Kasumi-1 (cell line): ENCODE results near the gene ADD3.
A peak's percentile ranks its signal among the peaks of the same experiment; 100 is the strongest.

Source experiments
- DNase-seq, 2 experiments: peaks; one replicate each; lab custom pipeline; 2025; lab: John Stamatoyannopoulos, UW

Gene ADD3

DNA sequence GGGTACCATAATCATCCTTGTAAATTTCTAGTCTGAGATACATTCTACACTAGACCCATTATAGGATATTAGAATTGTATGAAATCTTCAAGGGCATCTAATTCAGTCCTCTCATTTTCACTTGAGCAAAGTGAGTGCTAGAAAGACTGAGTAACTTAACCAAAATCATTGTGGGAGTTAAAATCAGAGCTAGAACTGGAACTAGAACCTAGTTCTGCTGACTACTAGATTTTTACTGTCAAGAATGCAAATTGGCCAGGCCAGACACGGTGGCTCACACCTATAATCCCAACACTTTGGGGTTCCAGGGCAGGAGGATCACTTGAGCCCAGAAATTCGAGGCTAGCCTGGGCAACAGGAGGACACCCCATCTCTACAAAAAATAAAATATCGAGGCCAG, 53.9 kb downstream of the ADD3 start:
- no peak for DNase-seq

DNA sequence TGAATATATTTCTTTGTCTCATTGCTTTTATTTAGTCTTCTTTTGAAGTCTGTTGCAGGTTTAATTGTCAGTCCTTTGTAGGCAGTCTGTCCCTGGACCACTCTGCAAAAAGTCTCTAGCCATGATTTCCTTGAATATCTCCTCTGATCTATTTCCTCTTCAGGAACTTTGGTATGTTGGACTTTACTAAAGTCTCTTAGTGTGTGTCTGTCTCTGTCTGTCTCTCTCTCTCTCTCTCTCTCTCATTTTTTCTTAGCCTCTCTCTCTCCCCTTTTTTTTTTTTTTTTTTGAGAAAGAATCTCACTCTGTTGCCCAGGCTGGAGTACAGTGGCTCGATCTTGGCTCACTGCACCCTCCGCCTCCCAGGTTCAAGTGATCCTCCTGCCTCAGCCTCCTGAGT, 57.5 kb downstream of the ADD3 start:
- no peak for DNase-seq

DNA sequence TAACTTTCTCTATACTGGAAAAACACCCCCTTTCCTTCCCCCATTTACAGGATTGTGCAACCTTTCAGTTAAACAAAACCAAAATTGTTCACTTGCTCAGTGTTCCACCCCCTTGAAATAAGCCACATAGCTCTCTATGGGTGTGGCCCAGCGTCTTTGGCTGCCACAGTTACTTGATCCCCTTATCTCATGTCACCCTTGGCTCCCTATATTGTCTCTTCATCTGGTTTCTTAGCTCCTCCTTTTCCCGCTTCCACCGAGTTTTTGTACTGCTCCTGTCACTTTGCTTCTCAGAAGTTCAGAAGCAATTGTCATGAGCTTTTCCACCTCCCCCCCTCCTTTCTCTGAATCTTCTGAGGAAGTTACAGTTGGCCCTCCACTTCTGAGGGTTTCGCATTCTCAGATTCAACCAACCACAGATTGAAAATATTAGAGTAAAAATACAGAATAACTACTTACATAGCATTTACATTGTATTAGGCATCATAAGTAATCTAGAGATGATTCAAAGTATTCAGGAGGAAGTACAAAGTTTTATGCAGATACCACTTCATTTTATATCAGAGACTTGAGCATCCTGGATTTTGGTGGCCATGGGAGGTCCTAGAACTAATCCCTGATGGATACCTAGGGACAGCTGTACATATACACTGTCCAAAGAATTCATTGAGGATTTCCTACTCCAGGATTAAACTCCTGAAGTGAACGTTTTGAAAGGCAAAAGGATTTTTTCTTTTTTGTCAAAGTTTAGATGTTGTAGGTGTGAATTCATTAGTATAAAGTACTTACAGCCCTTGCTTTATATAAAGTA, 60.4 kb downstream of the ADD3 start:
- DNase-seq = peak; percentile 93 to 94

DNA sequence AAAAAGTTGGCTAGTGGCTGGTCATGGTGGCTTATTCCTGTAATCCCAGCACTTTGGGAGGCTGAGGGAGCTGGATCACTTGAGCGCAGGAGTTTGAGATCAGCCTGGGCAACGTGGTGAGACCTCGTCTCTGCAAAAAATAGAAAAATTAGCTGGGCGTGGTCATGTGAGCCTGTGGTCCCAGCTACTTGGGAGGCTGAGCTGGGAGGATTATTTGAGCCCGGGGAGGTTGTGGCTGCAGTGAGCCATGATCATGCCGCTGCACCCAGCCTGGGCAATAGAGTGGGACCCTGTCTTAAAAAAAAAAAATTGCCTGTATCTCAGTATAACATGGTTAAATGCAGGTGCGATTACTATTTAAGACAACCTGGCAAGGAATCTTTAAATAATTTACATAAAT, 61.0 kb downstream of the ADD3 start:
- DNase-seq = no peak

DNA sequence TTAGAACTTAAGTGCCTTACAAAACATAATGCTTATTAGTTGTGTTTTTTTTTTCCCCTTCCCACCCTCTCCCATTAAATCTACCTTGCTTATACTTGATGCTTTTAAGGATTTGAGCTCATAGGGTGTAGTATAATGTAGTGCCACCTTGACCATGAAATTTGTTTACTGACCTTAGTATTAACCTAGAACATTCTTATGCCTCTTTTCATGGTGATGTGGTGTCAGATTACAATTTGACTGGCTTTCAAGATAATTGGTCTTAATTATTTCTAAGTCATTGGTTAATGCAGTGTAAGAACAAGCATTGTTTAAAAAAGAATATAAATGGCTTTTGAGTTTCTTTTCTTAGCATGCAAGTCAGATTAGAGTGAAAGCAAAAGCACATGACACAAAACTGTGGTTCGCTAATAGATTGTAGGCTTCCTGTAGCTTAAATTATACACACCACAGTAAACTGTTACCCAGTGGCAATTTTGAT, 61.8 kb downstream of the ADD3 start:
- peak; percentile 31 to 48 for DNase-seq

DNA sequence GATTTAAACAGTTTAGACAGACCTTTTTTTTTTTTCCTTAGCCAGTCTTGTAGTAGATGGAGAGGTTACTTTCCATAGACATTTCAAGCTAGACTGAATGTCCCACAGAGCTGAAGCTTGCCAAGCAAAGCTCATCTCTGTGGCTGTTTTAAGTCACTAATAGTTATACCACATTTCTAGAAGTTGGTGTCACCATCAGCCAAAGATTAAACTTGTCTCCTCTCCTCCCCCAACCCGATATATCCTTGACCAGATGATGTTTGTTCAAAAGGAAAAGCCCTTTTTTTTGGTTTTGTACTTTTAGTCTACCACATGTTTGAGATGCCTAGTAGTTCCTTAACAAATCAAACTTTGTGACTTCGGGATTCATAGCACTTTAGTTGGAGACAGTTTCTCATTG, 66.1 kb downstream of the ADD3 start:
- no peak for DNase-seq

DNA sequence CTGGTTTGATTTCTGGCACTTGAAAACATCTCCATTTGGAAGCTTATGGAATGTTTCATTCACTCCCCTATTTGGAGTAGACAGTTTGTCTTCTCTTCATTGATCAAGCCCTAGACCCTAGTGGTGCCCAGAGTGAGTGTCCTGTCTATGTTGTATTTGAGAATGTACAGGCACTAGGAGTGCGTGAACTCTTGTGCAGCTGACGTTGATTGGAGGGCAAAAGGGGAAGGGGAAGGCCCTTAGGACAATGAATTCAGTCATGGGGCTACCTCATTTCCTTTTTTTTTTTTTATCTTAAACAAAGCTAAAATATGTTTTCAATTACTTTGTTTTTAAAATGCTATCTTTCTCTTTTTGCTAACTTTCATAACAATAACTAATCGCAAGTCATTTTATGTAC, 66.5 kb downstream of the ADD3 start:
- DNase-seq = peak; percentile 52 to 62

DNA sequence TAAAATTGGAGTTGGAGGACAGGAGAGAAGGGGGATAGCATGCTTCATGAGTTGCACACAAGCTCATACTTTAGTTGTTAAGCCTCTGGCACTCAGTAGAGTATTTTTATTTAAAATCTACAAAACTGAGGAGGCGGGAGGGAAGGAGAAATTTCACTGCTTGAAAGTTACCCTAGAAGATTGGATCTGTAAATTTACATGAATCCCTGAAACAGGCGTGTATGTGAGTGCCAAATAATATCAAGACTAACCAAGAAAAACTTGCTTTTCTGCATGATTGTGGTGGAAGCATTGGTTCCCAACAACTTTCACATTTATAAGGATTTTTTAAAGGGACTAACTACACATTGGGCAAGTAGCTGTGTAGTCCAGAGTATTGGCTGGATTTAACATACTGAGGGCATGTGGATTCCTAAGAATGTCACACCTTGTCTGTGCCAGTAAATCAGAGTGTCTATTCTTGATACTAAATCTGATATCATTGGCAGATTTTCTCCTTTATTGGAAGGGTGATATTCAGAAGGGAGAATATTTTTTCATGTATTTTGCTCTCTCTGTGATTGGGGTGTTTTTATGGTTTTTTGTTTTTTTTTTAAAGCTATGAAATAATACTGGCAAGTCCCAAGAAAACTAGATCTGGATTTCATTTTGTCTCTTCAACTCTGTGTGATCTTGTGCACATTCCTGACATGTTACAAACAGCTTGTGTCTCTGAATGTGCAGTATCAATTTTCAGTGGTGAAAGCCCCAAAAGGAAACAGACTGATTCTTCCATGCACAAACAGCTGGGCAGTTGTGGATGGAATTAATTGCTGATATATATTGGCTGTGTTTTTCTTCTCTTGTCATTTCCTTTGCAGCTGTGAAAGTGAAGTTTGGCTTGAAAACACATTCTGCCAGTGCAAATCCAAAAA, 67.2 kb downstream of the ADD3 start:
- peak in 1 of 2 experiments; percentile 18 for DNase-seq

DNA sequence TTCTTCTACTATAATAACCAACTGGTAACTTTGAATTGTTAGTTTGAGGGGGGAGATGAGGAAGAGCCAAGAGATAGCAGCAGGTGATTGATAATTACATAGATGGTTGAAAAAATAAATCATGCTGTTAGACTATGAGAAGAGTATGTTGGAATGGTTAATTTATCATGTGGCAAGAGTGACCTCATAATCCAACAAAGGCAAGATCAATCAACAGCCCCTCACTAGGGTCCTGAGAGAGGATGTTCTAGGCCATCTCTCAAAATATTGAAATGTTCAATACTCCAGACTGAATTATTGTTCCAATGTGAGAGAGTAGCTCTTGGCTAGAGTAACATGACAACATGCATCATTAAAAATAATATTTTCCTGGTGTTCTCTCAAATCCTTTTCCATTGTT, 67.9 kb downstream of the ADD3 start:
- DNase-seq = no peak

DNA sequence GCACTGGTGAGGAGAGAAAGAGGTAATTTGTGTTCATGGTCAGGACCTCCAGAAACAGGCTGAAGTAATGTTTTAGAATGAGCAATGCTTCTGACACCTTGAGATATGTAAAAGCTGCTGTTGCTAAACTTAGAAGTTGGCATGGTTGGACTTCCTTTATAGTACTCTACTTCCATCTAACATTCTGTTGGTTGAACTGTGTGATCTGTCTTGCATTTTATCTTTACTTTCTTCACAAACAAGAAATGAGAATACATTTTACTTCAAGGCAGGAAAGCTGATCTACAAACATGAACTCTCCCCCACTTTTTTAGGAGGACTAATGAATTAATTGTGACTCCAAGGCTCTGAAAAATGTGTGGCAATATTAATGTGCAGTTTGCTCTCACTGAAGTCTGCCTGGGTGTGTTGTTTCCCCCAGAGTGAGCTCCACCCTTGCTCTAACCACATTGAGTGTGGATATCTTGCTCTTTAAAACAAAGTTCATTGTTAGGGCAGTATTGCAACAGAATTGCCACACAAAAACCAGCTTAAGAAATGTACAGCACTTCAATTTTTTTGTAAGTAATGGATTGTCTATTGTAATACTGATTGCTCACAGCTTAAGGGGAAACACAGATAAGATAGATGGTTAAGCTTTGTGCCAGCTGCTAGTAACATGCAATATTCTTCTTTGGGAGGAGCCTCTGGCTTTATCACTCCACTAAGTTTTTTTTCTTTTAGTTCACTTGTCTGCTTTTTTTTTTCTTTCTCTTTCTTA, 69.0 kb downstream of the ADD3 start:
- DNase-seq = peak; percentile 97 to 98

DNA sequence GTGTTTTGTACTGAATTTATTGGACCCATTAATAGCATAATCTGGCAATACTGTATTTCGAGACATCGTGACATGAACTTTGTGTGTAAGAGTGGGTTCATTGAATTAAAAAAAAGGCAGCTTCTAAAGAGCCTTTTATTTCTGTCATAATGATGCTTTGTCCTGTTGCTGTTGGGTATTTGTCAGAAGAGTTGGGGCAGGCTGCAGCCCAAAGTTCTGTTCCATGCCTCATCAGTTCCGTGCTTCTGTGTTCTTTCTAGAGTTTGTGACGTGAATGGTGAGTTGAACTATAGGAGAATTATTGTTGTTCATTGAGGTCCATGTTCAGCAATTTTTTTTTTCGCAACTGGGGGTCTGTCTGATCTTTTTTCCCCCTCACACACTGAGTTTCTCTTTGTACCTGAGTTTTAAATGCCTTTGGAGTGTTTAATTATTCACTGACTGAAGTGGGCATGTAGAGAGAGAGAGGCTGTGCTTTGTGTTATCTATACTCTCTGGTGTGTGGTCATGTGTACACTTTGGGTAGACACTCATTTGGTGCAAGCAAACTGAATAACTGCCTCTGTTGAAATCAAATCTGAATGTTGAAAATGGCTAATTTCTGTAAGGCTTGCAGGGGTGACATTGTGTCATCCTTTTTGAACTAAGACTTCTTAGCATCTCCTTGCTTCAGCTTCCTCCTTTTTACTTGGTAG, 69.8 kb downstream of the ADD3 start:
- DNase-seq = peak; percentile 40 to 44

DNA sequence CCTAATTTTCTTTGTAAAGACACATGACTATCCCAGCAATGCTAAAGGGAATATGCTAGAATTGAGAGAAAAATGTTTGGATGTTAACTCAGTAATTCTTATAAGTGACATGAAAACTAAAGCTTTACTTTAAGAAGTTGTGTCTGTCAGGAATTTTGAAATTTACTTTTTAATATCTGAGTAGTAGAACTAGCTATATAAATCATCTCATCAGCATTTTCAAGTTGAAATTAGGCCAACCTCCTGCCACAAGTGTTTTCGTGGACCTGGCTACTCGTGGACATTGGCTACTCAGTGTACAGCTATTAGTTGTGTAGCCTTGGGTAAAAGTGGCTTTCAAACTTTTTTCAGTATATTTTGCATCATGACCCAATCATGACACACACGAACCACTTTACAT, 70.5 kb downstream of the ADD3 start:
- DNase-seq = no peak

DNA sequence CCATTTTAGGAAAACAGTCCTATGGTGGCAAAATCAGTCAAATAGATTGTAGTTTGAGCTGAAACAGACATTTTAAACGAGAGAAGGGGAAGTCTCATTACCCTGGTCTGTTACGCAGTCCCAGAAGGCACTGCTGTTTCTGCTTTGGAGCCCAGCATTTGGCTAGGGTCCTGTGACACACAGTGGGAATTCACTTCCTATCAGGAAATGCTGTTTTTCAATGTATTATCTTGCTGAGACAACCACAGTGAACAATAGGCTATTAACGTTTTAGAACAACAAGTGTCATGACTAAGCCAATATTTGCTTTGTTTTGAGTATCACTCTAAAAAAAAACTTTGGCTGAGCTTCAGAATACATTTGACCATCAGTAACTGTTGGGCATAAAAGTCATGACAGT, 74.1 kb downstream of the ADD3 start:
- DNase-seq = peak; percentile 83 to 85

DNA sequence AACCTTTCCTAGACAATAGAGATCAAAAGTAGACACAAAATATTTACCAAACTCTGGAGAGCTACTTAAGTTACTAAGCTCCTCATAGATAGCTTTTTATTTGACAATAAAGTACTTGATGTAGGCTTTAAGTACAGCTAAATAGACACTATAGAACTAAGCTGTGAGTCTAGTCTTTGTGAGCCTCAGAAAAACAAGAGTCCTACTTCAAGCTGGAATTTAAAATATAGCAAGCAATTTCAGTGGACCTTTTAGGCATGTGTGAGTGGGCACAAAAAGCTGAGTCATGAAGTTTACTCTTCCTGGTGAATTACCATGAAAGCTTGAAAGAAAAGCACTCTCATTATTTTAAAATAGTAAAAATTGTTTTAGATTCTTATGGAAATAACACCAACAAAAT, 76.1 kb downstream of the ADD3 start:
- DNase-seq = peak in 1 of 2 experiments; percentile 22

DNA sequence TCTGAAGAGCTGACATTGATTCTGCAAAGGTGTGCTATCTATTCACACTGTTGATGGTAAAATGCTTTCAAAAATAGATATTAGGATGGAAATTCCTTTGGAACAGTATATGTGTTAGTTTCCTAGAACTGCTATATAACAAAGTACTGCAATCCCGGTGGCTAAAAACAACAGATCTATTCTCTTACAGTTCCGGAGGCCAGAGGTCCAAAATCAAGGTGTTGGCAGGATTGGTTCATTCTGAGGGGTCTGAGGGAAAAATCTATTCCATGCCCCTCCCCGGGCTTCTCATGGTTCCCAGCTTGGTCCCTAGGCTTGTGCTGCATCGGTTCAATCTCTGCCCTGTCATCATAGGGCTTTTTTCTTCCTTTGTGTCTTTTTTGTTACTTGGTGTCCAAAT, 79.9 kb downstream of the ADD3 start:
- no peak for DNase-seq

DNA sequence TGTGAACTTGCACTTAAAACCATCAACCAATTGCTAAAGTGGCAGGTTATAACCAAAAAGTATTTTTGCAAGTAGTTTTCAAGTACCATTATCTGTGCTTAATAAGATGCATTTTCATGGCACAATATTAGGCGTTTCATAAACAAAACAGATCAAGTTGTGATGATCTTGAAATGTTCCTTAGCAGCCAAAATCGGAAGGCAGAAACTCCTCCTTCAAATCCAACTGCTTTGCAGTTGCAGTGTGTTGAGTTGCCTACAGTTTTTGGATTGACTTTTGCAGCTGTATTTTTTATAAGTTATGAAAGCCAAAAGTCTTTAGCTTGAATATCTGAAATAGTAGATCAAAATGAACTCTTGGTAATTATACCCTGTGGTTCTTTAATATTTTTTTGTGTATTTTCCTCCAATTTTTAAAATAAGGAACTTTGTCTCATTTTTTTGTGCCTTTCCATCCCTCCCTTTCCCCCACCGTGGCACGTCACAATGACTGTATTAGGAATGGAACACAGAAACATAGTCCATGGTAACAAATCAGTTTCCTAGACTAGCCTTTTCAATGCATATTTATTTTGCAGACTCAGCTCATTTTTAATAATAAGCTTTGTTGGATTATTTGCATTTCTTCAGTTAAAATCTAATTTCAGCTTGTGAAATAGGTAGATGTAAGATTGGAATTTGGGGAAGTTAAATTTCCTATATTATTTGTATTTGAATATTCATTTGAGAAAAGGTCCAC, 80.8 kb downstream of the ADD3 start:
- no peak for DNase-seq

DNA sequence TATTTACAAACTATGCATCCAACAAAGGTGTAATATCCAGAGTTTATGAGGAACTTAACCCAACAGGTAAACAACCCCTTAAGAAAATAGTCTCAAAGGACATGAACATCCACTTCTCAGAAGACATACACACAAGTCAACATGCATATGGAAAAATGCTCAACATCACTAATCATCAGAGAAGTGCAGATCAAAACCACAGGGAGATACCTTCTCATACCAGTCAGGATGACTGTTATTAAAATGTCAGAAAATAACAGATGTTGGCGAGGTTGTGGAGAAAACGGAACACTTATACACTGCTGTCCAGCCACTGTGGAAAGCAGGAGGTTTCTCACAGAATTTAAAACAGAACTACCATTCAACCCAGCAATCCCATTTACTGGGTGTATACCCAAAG, 84.0 kb downstream of the ADD3 start:
- DNase-seq = no peak

DNA sequence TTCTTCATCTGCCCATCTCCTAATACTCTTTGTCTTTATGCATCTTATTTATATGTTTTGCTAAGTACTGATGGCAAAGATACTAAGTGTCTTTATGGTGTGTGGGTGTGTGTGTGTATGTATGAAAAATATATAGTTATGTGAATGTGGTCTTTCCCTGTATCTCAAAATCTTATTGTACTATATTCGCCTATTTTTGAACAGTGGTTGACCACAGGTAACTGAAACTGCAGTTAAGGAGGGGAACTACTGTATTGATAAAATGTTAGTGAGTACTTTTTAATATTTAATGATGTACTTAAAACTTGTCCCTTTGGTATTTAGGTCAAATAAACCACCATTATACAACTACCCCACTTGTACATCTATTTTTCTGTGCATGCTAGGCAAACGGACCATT, 85.9 kb downstream of the ADD3 start:
- DNase-seq = no peak

DNA sequence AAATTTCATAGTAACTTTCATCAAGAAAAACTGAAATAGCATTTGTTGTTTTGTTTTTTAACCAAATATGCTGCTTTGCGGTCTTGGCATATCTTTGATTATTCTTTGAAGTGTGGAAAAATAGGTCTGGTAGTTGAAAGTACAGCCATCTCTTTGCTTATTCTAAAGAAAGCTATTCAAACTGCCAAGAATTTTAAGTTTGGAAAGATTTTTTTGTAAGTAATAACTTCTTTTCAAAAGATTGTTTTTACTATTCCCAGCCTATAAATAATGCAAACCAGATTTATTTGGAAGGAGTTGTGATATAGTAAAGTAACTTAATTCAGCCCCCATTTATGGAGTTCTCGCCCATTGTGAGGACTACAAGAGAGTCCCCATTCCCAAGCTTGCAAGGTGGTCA, 87.0 kb downstream of the ADD3 start:
- DNase-seq = no peak

DNA sequence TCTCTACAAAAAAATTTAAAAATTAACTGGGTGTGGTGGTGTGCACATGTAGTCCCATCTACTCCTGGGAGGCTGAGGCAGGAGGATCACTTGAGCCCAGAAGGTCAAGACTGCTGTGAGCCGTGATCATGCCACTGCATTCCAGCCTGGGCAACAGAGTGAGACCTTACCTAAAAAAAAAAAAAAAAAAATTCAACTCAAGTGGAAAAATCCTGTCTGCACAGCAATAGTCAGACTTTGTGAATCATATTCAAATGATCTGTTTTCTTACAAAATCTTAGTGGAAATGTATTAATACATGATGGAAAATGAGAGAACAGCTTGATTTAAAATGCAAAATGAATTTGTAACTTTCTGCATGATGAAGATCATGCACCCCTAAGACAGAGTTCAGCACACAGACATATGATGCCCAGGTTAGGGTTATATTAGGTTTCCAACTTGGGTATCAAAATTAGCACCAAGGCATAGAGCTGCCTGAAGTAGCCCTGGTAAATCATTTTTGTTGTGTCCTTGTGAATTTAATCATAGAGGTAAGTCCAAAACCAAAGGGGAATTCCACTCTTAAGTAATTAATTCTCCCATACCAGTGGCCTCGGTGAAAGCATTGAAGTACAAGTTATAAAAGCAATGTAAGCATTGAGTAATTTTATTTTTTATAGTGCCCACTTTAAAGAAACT, 93.8 kb downstream of the ADD3 start:
- DNase-seq = no peak
